GM19351 (cell line): ENCODE measurements around the gene PROCA1.
"Not testable (repeated sequence)": the region's sequence is repeated elsewhere in the genome, so short reads cannot be mapped to it uniquely, and the experiment has no call there.

Source experiments
- ATAC-seq: cut with Tn5 transposase; IDR thresholded peaks from one replicate; pipeline ENCODE4 v1.9.1; 2021; ENCODE audit warnings: mild to moderate bottlenecking, moderate library complexity; ENCODE audit not compliant: unreplicated experiment

PROCA1 gene

DNA sequence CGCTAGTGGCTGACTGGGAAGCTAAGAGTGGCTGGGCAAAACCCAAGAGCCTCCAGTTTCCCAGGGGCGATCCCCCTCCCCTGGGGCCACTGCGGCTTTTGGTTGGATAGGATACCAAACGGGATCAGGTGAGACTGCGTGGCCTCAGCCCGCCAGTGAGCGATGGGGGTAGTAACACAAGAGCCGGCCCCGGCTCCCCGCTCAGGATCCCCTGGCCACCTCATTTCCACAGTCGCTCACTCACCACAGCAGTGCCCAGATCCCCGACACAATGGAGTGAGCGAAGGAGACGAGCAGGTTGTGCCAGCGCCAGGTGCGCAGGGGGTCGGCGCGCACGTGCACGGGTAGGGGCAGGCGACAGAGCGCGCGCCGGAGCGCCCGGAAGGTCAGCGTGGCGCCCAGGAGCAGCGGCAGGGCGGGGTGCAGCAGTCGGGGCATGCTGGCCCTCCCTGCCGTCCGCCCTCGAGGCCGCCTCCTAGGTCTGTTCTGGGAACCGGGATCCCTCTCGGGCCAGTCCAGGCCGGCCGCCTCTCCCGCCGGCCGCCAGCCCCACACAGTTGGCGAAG is 14.1 kb upstream of the PROCA1 start:
- no peak for ATAC-seq

GRCh38 chr17:28725166-28725659 is 13.5 kb upstream of the PROCA1 start:
- ATAC-seq = no peak

- ATAC-seq = no peak
Observed at GRCh38 chr17:28724500-28725165, 12.9 kb upstream of the PROCA1 start.

GRCh38 chr17:28723836-28724499 is 12.3 kb upstream of the PROCA1 start:
- not testable (repeated sequence) for ATAC-seq

DNA sequence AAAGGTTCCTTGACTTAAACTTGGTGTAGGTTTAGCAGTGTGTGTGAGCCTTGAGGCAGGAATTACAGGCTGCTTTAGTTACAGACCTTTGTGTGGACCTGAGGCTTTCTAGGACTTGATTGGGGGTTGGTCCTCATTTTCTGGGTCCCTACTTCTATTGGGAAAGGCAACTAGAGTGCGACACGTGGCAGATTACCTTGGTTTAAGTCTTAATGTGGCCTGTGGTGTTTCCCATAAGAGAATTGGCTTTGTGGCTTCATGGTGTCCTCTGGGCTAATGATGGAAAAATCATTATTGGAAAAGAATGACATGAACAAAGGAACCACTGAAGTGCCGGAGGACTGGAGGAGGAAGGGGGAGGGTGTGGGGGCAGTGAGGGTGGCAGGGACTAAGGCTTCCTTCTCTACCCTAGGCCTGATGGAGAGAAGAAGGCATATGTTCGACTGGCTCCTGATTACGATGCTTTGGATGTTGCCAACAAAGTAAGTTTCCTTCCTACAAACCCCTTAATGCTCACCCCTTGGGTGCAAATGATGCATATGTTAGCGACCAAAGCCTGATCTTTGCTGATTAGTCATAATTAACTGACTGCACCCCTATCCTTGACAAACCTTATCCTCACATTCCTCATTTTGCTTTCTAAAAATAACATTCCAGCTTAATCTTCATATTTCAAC is 11.6 kb upstream of the PROCA1 start:
- no peak for ATAC-seq

GRCh38 chr17:28722417-28723158 is 10.9 kb upstream of the PROCA1 start:
- ATAC-seq = no peak

DNA sequence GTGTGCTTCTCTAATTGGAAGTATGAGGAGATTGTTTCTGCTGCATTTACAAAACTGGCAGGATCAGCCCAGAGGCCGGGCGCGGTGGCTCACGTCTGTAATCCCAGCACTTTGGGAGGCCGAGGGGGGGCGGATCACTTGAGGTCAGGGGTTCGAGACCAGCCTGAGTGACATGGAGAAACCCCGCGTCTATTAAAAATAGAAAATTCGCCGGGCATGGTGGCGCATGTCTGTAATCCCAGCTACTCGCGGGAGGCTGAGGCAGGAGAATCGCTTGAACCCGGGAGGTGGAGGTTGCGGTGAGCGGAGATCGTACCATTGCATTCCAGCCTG is 9.3 kb upstream of the PROCA1 start:
- not testable (repeated sequence) for ATAC-seq

GRCh38 chr17:28720247-28720996 is 8.7 kb upstream of the PROCA1 start:
- no peak for ATAC-seq

- ATAC-seq = no peak
Observed at GRCh38 chr17:28719021-28719433, 7.3 kb upstream of the PROCA1 start.

DNA sequence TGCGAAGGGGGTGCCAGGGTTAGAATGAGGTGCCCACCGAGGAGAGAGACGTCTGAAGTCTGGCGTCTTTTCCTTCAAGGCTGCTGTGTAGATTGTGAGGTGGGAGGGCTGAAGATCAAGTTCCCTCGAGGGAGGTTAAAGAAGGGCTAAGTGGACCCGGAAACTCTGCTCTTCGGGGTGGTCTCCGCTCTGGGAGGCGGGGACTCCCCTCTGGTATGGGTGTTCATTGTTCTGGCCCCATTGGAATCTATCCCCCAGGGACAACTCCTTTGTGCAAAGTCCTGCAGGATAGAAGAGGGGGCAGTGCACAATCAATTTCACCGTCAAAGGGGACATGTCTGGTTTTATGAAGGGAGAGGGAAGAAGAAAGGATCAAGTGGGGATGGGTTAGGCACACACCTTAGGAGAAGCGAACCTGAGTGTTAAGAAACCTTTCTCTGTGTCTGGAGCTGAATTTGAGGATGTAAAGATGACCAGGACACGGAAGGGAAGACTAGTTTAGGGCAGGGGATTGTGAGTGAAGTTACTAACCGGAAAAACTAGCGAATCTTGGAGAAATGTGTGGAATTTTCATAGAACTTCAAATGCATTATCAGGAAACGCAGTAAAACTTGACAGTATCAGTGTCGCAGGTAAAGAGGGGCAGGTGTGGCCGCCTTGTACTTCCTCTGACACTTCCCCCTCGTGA is 6.8 kb upstream of the PROCA1 start:
- ATAC-seq = no peak

- ATAC-seq = no peak
Observed at GRCh38 chr17:28717578-28718332, 6.1 kb upstream of the PROCA1 start, which contains the start of gene RAB34. RAB34 (minus strand) TSS chr17:28717868; CDS start chr17:28717266, 602 bp downstream.

- no peak for ATAC-seq
Observed at GRCh38 chr17:28716740-28717577, 5.3 kb upstream of the PROCA1 start.

DNA sequence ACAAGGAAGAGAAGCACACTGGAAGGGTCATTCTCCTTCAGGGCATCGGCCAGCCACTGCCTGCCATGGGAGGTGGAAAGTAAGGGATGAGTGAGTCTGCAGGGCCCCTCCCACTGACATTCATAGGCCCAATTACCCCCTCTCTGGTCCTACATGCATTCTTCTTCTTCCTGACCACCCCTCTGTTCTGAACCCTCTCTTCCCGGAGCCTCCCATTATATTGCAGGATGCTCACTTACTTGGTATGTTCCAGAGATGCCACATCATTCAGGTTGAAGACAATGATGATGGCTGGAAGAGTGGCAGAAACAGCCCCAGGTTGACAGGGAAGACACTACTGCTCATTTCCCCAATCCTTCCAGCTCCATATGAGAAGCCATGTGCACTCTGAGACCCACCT is 3.5 kb upstream of the PROCA1 start:
- no peak for ATAC-seq

- no peak for ATAC-seq
Observed at GRCh38 chr17:28714281-28714680, 2.6 kb upstream of the PROCA1 start.

DNA sequence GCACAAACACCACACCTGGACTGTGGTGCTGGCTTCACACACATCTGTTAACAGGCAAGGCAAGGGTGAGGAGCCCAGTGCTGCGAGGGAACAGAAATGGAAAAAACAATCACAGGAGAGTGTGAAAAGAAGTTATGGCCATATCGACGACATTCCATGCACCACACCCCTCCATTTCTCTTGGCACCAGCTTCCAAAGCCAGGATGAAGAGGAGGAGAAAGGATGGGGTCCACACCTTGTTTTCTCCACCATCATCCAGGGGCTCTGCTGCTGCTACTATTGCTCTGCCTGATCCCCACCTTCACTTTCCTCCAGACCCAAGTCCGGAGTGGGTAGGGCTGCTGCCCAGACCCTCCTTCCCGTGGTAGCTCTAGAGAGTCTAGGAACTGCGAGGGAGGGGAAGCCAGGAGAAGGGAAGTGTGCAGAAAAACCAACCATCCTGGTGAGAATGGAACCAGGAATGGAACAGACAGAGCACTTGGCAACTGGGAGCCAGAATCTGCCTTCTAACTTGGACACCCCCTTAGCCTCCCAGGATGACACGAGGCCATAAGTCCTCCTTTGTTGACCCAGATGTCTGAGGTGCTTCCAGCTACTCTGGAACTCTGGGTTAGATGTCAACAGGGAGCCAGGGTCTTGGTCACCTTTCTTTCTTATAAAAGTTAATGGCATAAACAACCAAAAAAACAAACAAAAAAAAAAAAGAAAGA is 1.2 kb upstream of the PROCA1 start:
- ATAC-seq = no peak

DNA sequence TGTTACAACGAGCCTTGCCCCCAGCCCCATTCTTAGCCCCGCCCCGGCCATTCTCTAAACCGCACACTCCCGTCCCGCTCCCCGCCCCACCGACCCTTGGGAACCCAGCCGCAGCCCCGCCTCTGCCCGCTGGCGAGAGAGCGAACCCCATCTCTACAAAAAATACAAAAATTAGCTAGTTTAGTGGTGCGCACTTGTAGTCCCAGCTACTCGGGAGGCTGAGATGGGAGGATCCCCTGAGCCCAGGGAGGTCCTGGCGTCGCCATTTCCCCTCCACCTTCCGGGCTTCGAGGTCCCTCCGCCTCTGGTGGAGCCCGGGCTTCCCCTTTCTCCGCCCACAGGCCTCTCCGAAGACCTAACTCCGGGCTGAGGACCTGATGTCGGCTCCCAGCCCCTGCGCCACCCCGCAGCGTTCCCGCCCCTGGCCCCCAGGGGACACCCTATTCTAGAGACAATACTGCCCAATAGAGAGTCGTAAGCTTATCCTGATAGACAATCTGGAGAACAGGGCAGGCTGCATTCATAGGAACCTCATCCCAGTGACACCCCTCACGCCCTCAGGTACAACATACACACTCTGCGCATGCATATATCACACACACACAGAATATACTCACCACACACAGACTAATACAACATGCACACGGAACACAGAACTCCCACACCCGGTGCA is 480 bp upstream of the PROCA1 start:
- peak; percentile 8 for ATAC-seq
